ENCODE measurements around the gene EREG.

The EREG gene

DNA sequence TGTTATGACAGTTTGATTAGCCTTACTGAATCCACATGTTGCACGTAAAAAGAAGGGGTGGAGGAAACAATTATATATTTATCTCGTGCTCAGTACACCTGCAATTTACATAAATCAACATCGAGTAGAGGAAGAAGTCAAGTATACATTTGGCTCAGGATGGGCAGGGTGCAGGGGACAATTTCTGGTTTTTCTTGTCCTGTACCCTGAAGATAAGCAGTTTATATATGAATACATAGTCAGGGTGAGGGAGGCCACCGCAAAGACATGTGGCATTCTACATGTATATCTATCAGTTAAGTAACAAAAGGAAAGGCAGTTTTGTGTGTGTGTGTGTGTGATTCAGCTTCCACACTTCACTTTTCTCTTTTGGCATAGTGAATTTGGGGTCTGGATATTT, 11.1 kb upstream of the EREG start:
- no peak for DNase-seq

DNA sequence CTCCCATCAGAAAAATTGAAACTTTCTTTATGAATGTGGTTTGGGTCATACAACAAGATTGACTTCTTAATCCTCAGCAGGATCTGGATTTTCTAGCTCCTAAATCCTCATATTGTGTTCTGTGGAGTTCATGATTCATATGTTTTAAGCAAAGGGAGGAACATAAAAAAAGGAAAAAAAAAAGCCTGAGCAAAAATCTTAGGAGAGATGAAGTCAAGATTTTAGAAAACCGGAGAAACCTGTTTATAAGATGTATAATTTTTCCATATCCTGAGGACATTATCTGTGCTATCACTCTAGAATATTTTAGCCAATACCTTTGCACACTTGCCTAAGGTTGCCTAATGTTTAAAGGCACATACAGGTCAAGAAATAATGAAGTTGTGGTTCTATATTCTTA, 7.0 kb upstream of the EREG start:
- DNase-seq, result no peak

- DNase-seq, result no peak
These were observed 3.3 kb upstream of the EREG start for GRCh38 chr4:74361671-74362070.

DNA sequence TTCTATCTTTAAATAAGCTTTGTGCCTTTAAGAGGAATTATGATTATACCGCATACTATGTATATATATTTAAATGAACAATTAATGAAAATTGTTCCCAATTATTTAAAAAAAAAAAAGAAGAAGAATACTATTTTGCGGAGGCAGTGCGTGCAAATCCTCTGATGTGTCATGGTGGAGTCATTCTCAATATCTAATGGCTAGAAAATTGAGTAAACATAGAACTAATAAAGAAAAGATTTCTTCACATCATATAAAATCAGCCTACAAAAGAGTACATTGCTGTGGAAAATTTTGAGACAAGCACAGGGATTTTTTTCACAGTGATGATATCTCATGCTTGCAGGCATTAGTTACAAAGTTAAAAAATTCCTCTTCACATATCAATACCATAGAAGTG, 2.6 kb upstream of the EREG start:
- DNase-seq, result peak in 1 of 2 donors; percentile 42

- peak in 1 of 2 donors; percentile 9 for DNase-seq
These were observed 691 bp upstream of the EREG start for GRCh38 chr4:74364256-74364651.

DNA sequence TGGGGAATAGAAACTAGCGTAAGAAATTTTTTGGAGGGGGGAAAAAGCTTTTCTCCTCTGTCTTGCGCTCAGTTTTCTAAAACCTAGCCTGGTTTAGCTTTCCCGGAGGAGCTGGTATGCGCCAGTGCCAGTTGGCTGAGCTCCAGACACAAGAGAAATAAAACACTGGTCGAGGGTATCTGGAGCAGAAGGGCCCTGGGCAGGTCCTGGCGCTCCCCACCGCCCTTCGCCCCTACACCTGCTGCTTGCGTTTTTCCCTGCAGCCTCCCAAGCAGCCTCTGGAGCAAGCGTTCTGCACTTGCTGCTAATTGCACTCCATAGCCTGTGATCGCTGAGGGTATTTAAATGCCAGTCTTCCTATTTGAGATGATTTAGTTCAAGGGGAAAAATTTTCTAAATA, 816 bp downstream of the EREG start:
- no peak for DNase-seq

GRCh38 chr4:74366367-74366911, 1.5 kb downstream of the EREG start:
- DNase-seq, result peak; percentile 66 to 82

DNA sequence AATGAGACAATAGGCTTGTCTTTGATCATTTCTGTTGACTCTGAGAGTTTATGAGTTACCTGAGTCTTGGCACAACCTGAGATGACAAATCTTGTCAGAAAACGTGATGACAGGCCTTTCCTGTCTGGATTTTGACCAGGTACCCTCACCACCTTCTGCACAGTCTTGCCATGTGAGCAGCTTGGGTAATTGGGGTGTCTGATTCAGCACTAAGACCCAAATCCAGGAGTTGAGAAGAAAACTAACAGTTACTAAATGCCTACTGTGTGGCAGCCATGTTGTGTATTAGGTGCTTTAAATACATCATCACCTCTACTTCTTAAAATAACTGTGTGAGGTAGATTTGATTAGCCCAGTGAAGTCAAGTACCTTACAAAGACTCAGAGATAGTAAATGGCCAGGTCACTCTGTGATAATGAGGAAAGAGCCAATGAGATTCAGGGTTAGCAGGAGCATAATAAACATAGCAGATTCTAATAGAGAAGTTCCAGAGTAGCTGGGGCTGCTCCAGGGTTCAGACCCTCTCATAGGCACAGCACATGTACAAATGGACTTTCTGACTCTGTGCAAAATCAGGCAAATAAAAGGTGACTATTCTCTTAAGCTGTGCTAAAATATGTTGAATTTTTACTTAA, 2.8 kb downstream of the EREG start:
- no peak for DNase-seq

DNA sequence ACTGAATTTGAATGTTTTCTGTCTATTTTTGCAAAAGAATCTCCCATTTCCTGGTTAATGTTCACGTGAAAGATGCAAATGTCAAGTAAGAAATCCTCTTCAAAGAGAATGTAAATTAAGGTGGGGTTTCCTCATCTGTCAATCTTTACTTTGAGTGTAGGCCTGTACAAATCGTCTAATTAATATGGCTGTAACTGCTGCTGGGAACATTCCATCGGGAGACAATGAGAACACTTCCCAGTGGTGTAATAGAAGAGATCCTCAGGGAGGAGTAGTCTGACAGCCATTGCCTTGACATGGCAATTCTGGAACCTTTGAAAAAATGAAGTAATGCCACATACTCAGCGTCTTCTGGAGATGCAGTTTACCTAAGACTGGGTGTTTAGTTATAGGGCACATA, 3.7 kb downstream of the EREG start:
- DNase-seq, result no peak

DNA sequence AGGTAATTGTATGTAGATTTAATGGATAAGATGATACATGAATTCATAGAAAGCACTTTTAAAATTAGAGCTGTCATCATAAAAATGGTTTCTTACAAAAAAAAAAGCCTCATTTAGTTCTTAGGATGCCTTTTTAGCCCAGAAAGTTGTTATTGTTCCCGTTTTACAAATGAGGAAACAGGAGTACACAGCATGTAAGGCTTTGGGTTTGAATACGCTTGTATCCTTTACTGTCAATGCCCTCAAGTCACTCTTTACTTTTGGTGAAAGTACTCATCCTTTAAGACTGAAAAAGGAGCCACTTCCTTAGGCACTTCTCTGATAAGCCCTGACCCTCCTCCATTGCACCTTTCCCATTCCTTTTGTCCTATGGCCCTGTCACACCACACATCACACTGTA, 4.9 kb downstream of the EREG start:
- peak; percentile 29 to 47 for DNase-seq

GRCh38 chr4:74370912-74371311, 6.0 kb downstream of the EREG start:
- DNase-seq, result peak; percentile 62

- DNase-seq, result no peak
These were observed 9.2 kb downstream of the EREG start for GRCh38 chr4:74374128-74374527.

GRCh38 chr4:74374561-74375327, 9.8 kb downstream of the EREG start:
- DNase-seq, result peak; percentile 100

GRCh38 chr4:74375824-74376426, 11.0 kb downstream of the EREG start:
- DNase-seq, result no peak

GRCh38 chr4:74376888-74377483, 12.0 kb downstream of the EREG start:
- DNase-seq, result peak; percentile 54 to 64

DNA sequence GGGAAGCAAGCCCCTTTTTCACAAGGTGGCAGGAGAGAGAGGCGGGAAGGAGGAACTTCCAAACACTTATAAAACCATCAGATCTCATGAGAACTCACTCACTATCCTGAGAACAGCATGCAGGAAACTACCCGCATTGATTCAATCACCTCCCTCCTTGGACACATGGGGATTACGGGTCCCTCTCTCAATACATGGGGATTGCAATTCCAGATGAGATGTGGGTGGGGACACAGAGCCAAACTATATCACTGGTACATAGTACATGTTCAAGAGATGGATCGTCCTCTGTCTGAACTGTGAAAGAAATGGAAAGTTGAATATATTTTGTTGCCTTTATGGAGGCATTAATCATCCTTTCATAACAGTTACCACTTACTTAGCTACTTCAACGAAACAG, 12.8 kb downstream of the EREG start:
- peak in 1 of 2 donors; percentile 48 for DNase-seq

GRCh38 chr4:74378573-74378972, 13.6 kb downstream of the EREG start:
- no peak for DNase-seq

DNA sequence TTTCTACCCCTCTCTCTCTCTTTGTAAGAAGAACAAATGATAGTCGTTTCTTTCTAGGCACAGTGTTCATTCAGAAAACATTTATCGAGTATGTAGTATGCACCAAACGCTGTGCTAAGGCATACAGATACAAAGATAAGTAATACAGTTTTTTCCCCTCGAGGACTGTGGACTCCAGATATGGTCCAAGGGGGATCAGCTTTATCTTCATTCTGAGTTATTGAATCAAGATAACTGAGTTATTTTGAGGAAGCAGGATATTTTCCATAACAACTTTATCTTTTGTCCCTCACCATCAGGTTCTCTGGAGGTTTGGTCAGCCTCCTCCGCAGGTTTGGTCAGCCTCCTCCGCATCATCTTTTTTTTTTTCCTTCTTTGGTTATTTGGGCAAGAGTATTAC, 15.0 kb downstream of the EREG start:
- DNase-seq, result no peak

DNA sequence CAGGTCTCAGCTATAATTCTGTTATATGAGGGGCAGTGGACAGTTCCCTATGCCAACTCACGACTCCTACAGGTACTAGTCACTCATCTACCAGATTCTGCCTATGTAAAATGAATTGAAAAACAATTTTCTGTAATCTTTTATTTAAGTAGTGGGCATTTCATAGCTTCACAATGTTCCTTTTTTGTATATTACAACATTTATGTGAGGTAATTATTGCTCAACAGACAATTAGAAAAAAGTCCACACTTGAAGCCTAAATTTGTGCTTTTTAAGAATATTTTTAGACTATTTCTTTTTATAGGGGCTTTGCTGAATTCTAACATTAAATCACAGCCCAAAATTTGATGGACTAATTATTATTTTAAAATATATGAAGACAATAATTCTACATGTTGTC, 20.4 kb downstream of the EREG start:
- peak in 1 of 2 donors; percentile 65 for DNase-seq

DNA sequence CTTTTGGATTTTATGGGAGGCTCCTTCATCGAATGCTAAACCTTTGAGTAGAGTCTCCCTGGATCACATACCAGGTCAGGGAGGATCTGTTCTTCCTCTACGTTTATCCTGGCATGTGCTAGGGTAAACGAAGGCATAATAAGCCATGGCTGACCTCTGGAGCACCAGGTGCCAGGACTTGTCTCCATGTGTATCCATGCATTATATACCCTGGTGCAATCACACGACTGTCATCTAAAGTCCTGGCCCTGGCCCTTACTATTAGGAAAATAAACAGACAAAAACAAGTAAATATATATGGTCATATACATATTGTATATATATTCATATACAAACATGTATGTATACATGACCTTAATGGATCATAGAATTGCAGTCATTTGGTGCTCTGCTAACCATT, 21.2 kb downstream of the EREG start:
- DNase-seq, result no peak

DNA sequence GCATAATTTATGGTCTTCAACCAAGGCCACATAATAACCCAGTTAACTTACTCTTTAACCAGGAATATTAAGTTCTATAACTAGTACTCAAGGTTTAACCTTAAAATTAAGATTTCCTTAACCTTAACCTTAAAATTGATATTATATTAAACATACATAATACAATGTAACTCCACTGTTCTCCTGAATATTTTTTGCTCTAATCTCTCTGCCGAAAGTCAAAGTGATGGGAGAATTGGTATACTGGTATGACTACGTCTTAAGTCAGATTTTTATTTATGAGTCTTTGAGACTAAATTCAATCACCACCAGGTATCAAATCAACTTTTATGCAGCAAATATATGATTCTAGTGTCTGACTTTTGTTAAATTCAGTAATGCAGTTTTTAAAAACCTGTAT, 22.8 kb downstream of the EREG start:
- DNase-seq, result no peak

DNA sequence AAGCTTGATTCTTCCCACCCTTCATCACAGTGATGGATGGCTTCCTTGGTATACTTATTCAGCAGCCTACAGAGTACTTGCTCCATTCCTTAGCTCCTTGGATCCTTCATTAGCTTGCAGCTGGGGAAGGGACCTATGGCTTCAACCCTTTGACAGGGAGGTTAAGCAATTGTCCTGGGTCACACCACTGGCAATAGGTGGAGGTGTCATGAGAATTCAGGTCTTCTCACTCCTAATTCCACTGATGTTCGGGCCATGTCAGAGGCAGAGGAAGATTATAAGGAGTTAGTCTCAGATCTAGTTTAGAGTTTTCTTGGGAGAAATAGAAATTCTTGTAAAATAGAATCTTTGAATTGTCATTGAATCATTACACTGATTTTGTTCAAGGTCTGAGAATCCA, 24.5 kb downstream of the EREG start:
- DNase-seq, result no peak

DNA sequence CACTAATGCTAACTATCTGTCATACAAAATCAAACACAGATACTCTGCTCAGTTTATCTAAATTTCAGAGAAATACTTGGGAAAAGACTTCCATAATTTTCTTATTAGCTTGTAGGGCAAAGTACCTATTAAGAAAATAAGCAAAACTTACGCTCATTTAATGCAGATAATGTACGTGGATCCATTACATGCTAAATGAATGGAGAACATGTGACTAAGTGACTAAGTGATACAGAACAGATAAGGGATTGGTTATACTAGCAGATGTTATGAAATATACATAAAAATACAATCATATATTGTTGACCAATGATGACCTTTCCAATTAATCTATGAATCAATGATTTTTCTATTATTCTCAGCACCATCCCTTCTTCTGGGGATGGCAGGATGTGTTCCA, 25.7 kb downstream of the EREG start:
- DNase-seq, result no peak

All from inflammatory macrophage (primary cell).